Stomach (tissue), 4 donors: ENCODE results near the gene IL10RA.

Experiments
- CTCF ChIP-seq, 7 experiments: fragments of 450-650 bp in 4 of 7; fragments of 200-600 bp in 3 of 7; sonication (generic) in 3 of 7; IDR thresholded peaks; one replicate each; pipeline ENCODE4 v1.5.1; 2016 to 2019; ENCODE audit warnings: antibody characterized with exemption in 7 of 7, control low read depth in 2 of 7, mild to moderate bottlenecking in 1 of 7
- POLR2A ChIP-seq, 4 donors: fragments of 450-650 bp; IDR thresholded peaks; one replicate each; pipeline ENCODE4 v1.6.1; 2016; ENCODE audit warnings: antibody characterized with exemption in 4 of 4, control low read depth in 2 of 4, mild to moderate bottlenecking in 1 of 4, moderate library complexity in 1 of 4

GRCh38 chr11:117966908-117967307, 19.3 kb upstream of the IL10RA start:
- TF ChIP-seq CTCF (IDR thresholded peaks at IDR 0.05): no peak
- TF ChIP-seq POLR2A (IDR thresholded peaks at IDR 0.05): no peak
